ENCODE data around the gene TMEM207. TPM values are rescaled to one million over a fixed set of nuclear protein-coding genes. Genes with fewer than 3 reads are reported as not detected.

Gene TMEM207
- total and polyA plus RNA-seq, 2 of the 4 experiments (the other 2 are of a cell fraction) = not detected

GRCh38 chr3:190404715-190405114 is 45.0 kb downstream of the TMEM207 start:
- ATAC-seq (ENCODE audit: low read depth) = no peak
- H3K36me3 ChIP-seq (ENCODE audit: control insufficient read depth, insufficient read depth, low read length) = no peaks in the 10 kb centered on the region
- no peaks in the 10 kb centered on the region for H3K79me1 ChIP-seq (ENCODE audit: low read depth in 1 of 2, low read length in 2 of 2)
- H2AK5ac ChIP-seq (ENCODE audit: low read depth, low read length) = no peak overlapping the region
- no peak overlapping the region for H2BK120ac ChIP-seq (ENCODE audit: low read depth, low read length)
- H3K4me1 ChIP-seq (ENCODE audit: control insufficient read depth, insufficient read depth, low read length) = peaks cover 3% of the 10 kb centered on the region
- no peak overlapping the region for H3K18ac ChIP-seq (ENCODE audit: low read depth, low read length)
- dilution Hi-C loops (cut with HindIII; ENCODE audit: low sequenced_read_pairs, unreplicated experiment) (no loop called here), intact Hi-C loops (cut with micrococcal nuclease) (no loop called here), in situ Hi-C loops (cut with MboI; ENCODE audit: low sequenced_read_pairs) (no loop called here)
- H3K9me3 ChIP-seq (ENCODE audit: control insufficient read depth, insufficient read depth, low read length) = no peaks in the 10 kb centered on the region
- H3K9ac ChIP-seq (ENCODE audit: low read depth, low read length) = no peak overlapping the region
- H3K27ac ChIP-seq (ENCODE audit: insufficient read depth, low read length) = no peak overlapping the region
- H4K20me1 ChIP-seq (ENCODE audit: insufficient read depth, low read length) = no peaks in the 10 kb centered on the region
- H4K5ac ChIP-seq (ENCODE audit: low read depth, low read length) = no peak overlapping the region
- no peak overlapping the region for H2AFZ ChIP-seq (replicated peaks; ENCODE audit: low read length, poor library complexity)
- DNase-seq = no peak
- no peak overlapping the region for H4K91ac ChIP-seq (ENCODE audit: insufficient read depth, low read depth, low read length)
- H3K9me1 ChIP-seq (ENCODE audit: insufficient read depth, low read length) = no peaks in the 10 kb centered on the region
- H3K4me2 ChIP-seq (ENCODE audit: low read depth, low read length) = no peak overlapping the region
- CTCF ChIA-PET = interaction anchor here (0.6 to 2.3 kb wide), 2 partner anchors 407 to 443 kb away, joined by 3 to 8 read pairs; no protein-coding TSS in a partner anchor
- H2AK9ac ChIP-seq (replicated peaks; ENCODE audit: low read depth, low read length, poor library complexity) = no peak overlapping the region
- no peak overlapping the region for H2BK20ac ChIP-seq (ENCODE audit: low read depth, low read length)
- TF ChIP-seq, protein P1, sequence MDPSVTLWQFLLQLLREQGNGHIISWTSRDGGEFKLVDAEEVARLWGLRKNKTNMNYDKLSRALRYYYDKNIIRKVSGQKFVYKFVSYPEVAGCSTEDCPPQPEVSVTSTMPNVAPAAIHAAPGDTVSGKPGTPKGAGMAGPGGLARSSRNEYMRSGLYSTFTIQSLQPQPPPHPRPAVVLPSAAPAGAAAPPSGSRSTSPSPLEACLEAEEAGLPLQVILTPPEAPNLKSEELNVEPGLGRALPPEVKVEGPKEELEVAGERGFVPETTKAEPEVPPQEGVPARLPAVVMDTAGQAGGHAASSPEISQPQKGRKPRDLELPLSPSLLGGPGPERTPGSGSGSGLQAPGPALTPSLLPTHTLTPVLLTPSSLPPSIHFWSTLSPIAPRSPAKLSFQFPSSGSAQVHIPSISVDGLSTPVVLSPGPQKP (IDR thresholded peaks at IDR 0.05; ENCODE audit: borderline replicate concordance, low read depth, low read length) = no peak
- TF ChIP-seq RCOR1 (IDR thresholded peaks at IDR 0.05; ENCODE audit: insufficient replicate concordance, low read length) (no peak), RAD21 (IDR thresholded peaks at IDR 0.05; ENCODE audit: low read length) (no peak), CTCF (conservative IDR thresholded peaks at IDR 0.05; ENCODE audit: low read depth, low read length) (no peak), BHLHE40 (IDR thresholded peaks at IDR 0.05; ENCODE audit: low read depth, low read length) (no peak), RFX5 (IDR thresholded peaks at IDR 0.05; ENCODE audit: low read depth, low read length) (no peak), FOS (IDR thresholded peaks at IDR 0.05; ENCODE audit: low read depth, low read length) (no peak), MAZ (IDR thresholded peaks at IDR 0.05; ENCODE audit: borderline replicate concordance, low read depth, low read length) (no peak), POLR2A (IDR thresholded peaks at IDR 0.05; ENCODE audit: low read depth, low read length) (no peak), CHD1 (IDR thresholded peaks at IDR 0.05; ENCODE audit: low read depth, low read length) (no peak), MAFK (IDR thresholded peaks at IDR 0.05; ENCODE audit: low read depth, low read length) (no peak), NFE2L2 (IDR thresholded peaks at IDR 0.05; ENCODE audit: low read depth, low read length) (no peak), MXI1 (IDR thresholded peaks at IDR 0.05; ENCODE audit: borderline replicate concordance, low read depth, low read length) (no peak), CEBPB (IDR thresholded peaks at IDR 0.05; ENCODE audit: low read depth, low read length) (no peak), SMC3 (IDR thresholded peaks at IDR 0.05; ENCODE audit: low read depth, low read length) (no peak)
- TF ChIP-seq, protein P2, sequence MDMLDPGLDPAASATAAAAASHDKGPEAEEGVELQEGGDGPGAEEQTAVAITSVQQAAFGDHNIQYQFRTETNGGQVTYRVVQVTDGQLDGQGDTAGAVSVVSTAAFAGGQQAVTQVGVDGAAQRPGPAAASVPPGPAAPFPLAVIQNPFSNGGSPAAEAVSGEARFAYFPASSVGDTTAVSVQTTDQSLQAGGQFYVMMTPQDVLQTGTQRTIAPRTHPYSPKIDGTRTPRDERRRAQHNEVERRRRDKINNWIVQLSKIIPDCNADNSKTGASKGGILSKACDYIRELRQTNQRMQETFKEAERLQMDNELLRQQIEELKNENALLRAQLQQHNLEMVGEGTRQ (IDR thresholded peaks at IDR 0.05; ENCODE audit: low read depth, low read length) = no peak
- no peak overlapping the region; the same call in 1 of the 2 replicates for H3K4ac ChIP-seq (ENCODE audit: low read depth, low read length)
- no peak overlapping the region for H3K4me3 ChIP-seq (ENCODE audit: insufficient read depth, low read depth, low read length)
- POLR2A ChIA-PET (ENCODE audit: unreplicated experiment) = no interaction called here
- 90% methylated on average over 4 of the region's 8 CpGs; no CpG with 5 or more reads in 1 of the 2 experiments for WGBS, 2 experiments (ENCODE audit: extremely low coverage in 2 of 2, insufficient read length in 1 of 2)
- no peak overlapping the region for H3K23ac ChIP-seq (ENCODE audit: low read depth, low read length)
- H2BK5ac ChIP-seq (ENCODE audit: low read depth, low read length, poor library complexity, severe bottlenecking) = no peak overlapping the region
- 0 out of 4 replicates have a peak overlapping the region, but pooled peaks of 1 of the 2 experiments have one; percentile 50 for H4K8ac ChIP-seq (ENCODE audit: low read depth in 2 of 2, low read length in 2 of 2)
- H3K56ac ChIP-seq (ENCODE audit: extremely low read depth, insufficient read depth, low read length) = no peak overlapping the region
- no peaks in the 10 kb centered on the region for H3K27me3 ChIP-seq (ENCODE audit: control insufficient read depth, insufficient read depth, low read length)
- H3K14ac ChIP-seq (replicated peaks; ENCODE audit: low read depth, low read length) = no peak overlapping the region
- peak overlapping the region; percentile 36; the same call in 1 of the 3 replicates for H2BK15ac ChIP-seq (ENCODE audit: low read depth, low read length)
- BruUV-seq (replicated peaks) = no TSS peak
